GM23338 (cell line): ENCODE measurements around the gene HOTAIR. TPM values are rescaled to one million over a fixed set of nuclear protein-coding genes. Genes with fewer than 3 reads are reported as not detected.

ENCODE experiments used
- ATAC-seq: fragments of 200-7000 bp; cut with Tn5 transposase; 3 replicates; pipeline ENCODE4 v1.9.1; 2020
- DNase-seq: peaks from one replicate; pipeline ENCODE4 v3.0.0-alpha.2; 2015; ENCODE audit warnings: low spot score
- H2AFZ ChIP-seq: fragments of 200-600 bp; sonication (generic); 2 replicates; pipeline ENCODE4 v1.8.0; 2016; ENCODE audit warnings: antibody characterized with exemption, mild to moderate bottlenecking, moderate library complexity
- H3F3A ChIP-seq: fragments of 200-600 bp; sonication (generic); replicated peaks from 2 replicates; pipeline ENCODE4 v1.8.0; 2017; ENCODE audit warnings: antibody characterized with exemption, mixed run types, low read depth
- H3K27ac ChIP-seq: fragments of 200-600 bp; sonication (generic); 2 replicates; pipeline ENCODE4 v1.6.1; 2016; ENCODE audit warnings: low read depth
- H3K27me3 ChIP-seq: fragments of 200-600 bp; sonication (generic); 2 replicates; pipeline ENCODE4 v1.8.0; 2016; ENCODE audit warnings: mild to moderate bottlenecking, mixed run types, moderate library complexity; ENCODE audit not compliant: insufficient read depth
- H3K36me3 ChIP-seq: fragments of 200-600 bp; sonication (generic); 2 replicates; pipeline ENCODE4 v1.8.0; 2016; ENCODE audit warnings: mild to moderate bottlenecking; ENCODE audit not compliant: insufficient read depth
- H3K4me1 ChIP-seq: fragments of 200-600 bp; sonication (generic); 2 replicates; pipeline ENCODE4 v1.8.0; 2016; ENCODE audit warnings: mild to moderate bottlenecking, moderate library complexity; ENCODE audit not compliant: insufficient read depth
- H3K4me2 ChIP-seq: fragments of 200-600 bp; sonication (generic); 2 replicates; pipeline ENCODE4 v1.7.1; 2017; ENCODE audit warnings: mixed run types
- H3K4me3 ChIP-seq: fragments of 200-600 bp; sonication (generic); 2 replicates; pipeline ENCODE4 v1.6.1; 2016; ENCODE audit warnings: mixed run types
- H3K79me2 ChIP-seq: fragments of 200-600 bp; sonication (generic); replicated peaks from 2 replicates; pipeline ENCODE4 v1.8.0; 2017; ENCODE audit warnings: mild to moderate bottlenecking; ENCODE audit not compliant: insufficient read depth
- H3K9me2 ChIP-seq: fragments of 200-600 bp; sonication (generic); 2 replicates; pipeline ENCODE4 v1.8.0; 2017; ENCODE audit not compliant: insufficient read depth
- H4K20me1 ChIP-seq: fragments of 200-600 bp; sonication (generic); replicated peaks from 2 replicates; pipeline ENCODE4 v1.8.0; 2017; ENCODE audit warnings: mild to moderate bottlenecking; ENCODE audit not compliant: insufficient read depth
- H3K27ac Mint-ChIP-seq: 2 replicates; pipeline ENCODE4 v1.8.0; 2020; ENCODE audit warnings: inconsistent platforms, mild to moderate bottlenecking, moderate library complexity, mixed read lengths
- H3K27me3 Mint-ChIP-seq: 3 replicates; pipeline ENCODE4 v1.8.0; 2022; ENCODE audit warnings: low read depth, mild to moderate bottlenecking, moderate library complexity, mixed read lengths, inconsistent platforms; ENCODE audit not compliant: insufficient read depth, poor library complexity
- H3K36me3 Mint-ChIP-seq: 3 replicates; pipeline ENCODE4 v1.8.0; 2021; ENCODE audit warnings: low read depth, mild to moderate bottlenecking, inconsistent platforms, moderate library complexity, mixed read lengths
- H3K4me1 Mint-ChIP-seq: 3 replicates; pipeline ENCODE4 v1.8.0; 2020; ENCODE audit warnings: mild to moderate bottlenecking, inconsistent platforms, mixed read lengths
- H3K4me3 Mint-ChIP-seq: 3 replicates; pipeline ENCODE4 v1.8.0; 2021; ENCODE audit warnings: moderate library complexity, mild to moderate bottlenecking, inconsistent platforms, mixed read lengths
- H3K9me3 Mint-ChIP-seq: 3 replicates; pipeline ENCODE4 v1.8.0; 2020; ENCODE audit warnings: moderate library complexity, mild to moderate bottlenecking, inconsistent platforms, mixed read lengths
- ETS1 ChIP-seq: IDR thresholded peaks from 2 replicates; pipeline ENCODE4 v1.6.1; 2016; ENCODE audit warnings: antibody characterized with exemption
- EZH2 ChIP-seq: fragments of 200-600 bp; sonication (generic); IDR thresholded peaks from one replicate; pipeline ENCODE4 v1.8.0; 2017; ENCODE audit warnings: antibody characterized with exemption, mild to moderate bottlenecking, low read depth; ENCODE audit not compliant: unreplicated experiment
- EZH2phosphoT487 ChIP-seq: fragments of 200-600 bp; sonication (generic); IDR thresholded peaks from one replicate; pipeline ENCODE4 v1.8.1; 2018; ENCODE audit warnings: antibody characterized with exemption; ENCODE audit not compliant: unreplicated experiment
- JUNB ChIP-seq: IDR thresholded peaks from one replicate; pipeline ENCODE4 v1.6.1; 2016; ENCODE audit warnings: antibody characterized with exemption; ENCODE audit not compliant: unreplicated experiment
- POLR2AphosphoS5 ChIP-seq: IDR thresholded peaks from 2 replicates; pipeline ENCODE4 v1.6.1; 2016; ENCODE audit warnings: antibody characterized with exemption, low read depth
- polyA plus RNA-seq: library from polyadenylated mRNA; unstranded; fragments of >200 nt; fragmentation: Nextera tagmentation; extraction: Ambion mirVana; gene quantifications from 2 replicates; pipeline ENCODE4 v1.2.1, GENCODE V29; 2016
- total RNA-seq: library from RNA; depleted of rRNA; stranded (reverse); fragments of >200 nt; shearing (Covaris generic); gene quantifications from 2 replicates; pipeline ENCODE4 v1.2.3, GENCODE V29; 2014

The HOTAIR gene
- total and polyA plus RNA-seq, 2 experiments from 2014 or later: not detected

- Mint-ChIP-seq H3K4me3 (peak overlapping the region; percentile 43; the same call in 1 of the 3 replicates), H3K36me3 (no peaks in the 10 kb centered on the region), H3K27me3 (peaks cover 100% of the 10 kb centered on the region), H3K27ac (no peak overlapping the region), H3K4me1 (peaks cover 42% of the 10 kb centered on the region), H3K9me3 (peaks cover 3% of the 10 kb centered on the region)
- no peak for ATAC-seq
- peaks cover 28% of the 10 kb centered on the region for H3K4me1 ChIP-seq
- H3K79me2 ChIP-seq: no peaks in the 10 kb centered on the region
- H3K36me3 ChIP-seq: no peaks in the 10 kb centered on the region
- no peak for DNase-seq
- 0 out of 2 replicates have a peak overlapping the region, but pooled peaks have one; percentile 26 for H3K4me2 ChIP-seq
- H3K27me3 ChIP-seq: peaks cover 100% of the 10 kb centered on the region
- no peak for TF ChIP-seq ETS1
- H3F3A ChIP-seq: peaks cover 40% of the 10 kb centered on the region
- no peak overlapping the region for H3K4me3 ChIP-seq
- no peaks in the 10 kb centered on the region for H3K9me2 ChIP-seq
- no peak overlapping the region for H2AFZ ChIP-seq
- peaks cover 20% of the 10 kb centered on the region for H4K20me1 ChIP-seq
- H3K27ac ChIP-seq: no peak overlapping the region
These were observed 23.6 kb upstream of the HOTAIR start for GRCh38 chr12:53998110-53998899.

GRCh38 chr12:53997204-53998109, 22.7 kb upstream of the HOTAIR start:
- H3K9me2 ChIP-seq: no peaks in the 10 kb centered on the region
- peaks cover 22% of the 10 kb centered on the region for H4K20me1 ChIP-seq
- Mint-ChIP-seq H3K27ac (no peak overlapping the region), H3K4me3 (no peak overlapping the region; the same call in 2 of the 3 replicates), H3K9me3 (peaks cover 3% of the 10 kb centered on the region), H3K27me3 (peaks cover 100% of the 10 kb centered on the region), H3K4me1 (peaks cover 42% of the 10 kb centered on the region), H3K36me3 (no peaks in the 10 kb centered on the region)
- TF ChIP-seq EZH2phosphoT487 (peak; percentile 94), EZH2 (peak; percentile 100), JUNB (no peak), POLR2AphosphoS5 (no peak)
- peaks cover 100% of the 10 kb centered on the region for H3K27me3 ChIP-seq
- no peak overlapping the region for H3K27ac ChIP-seq
- H3K4me3 ChIP-seq: no peak overlapping the region
- H2AFZ ChIP-seq: no peak overlapping the region
- no peaks in the 10 kb centered on the region for H3K36me3 ChIP-seq
- H3K79me2 ChIP-seq: no peaks in the 10 kb centered on the region
- 0 out of 2 replicates have a peak overlapping the region, but pooled peaks have one; percentile 26 for H3K4me2 ChIP-seq
- ATAC-seq (no peak), DNase-seq (no peak)
- peaks cover 28% of the 10 kb centered on the region for H3K4me1 ChIP-seq
- H3F3A ChIP-seq: peaks cover 38% of the 10 kb centered on the region
